ENCODE measurements around the gene TEKTIP1.
A peak's percentile ranks its signal among the peaks of the same experiment; 100 is the strongest.

TEKTIP1 gene

GRCh38 chr19:3493651-3494050 lies 45.3 kb upstream of the TEKTIP1 start:
- no peak overlapping the region for H2AFZ ChIP-seq (ENCODE audit: low read depth)
- no peaks in the 10 kb centered on the region for H3K4me1 ChIP-seq (ENCODE audit: low read depth, poor library complexity, severe bottlenecking)
- H4K20me1 ChIP-seq (ENCODE audit: insufficient read depth), result no peaks in the 10 kb centered on the region
- no peaks in the 10 kb centered on the region for H3K36me3 ChIP-seq (ENCODE audit: insufficient read depth)
- H3K4me2 ChIP-seq, result no peak overlapping the region
- H3K4me3 ChIP-seq (IDR thresholded peaks at IDR 0.05; ENCODE audit: insufficient read depth, low read depth, low read length), result no peak overlapping the region
- H3K27ac ChIP-seq, result no peak overlapping the region
- peaks cover 19% of the 10 kb centered on the region for H3K79me2 ChIP-seq (ENCODE audit: insufficient read depth, low read depth)
- no peak for TF ChIP-seq CTCF (conservative IDR thresholded peaks at IDR 0.05; ENCODE audit: low read depth, low read length)
- no peaks in the 10 kb centered on the region for H3K27me3 ChIP-seq (ENCODE audit: insufficient read depth, low read depth)
- no peak overlapping the region for H3K9ac ChIP-seq

GRCh38 chr19:3494051-3494450 lies 44.9 kb upstream of the TEKTIP1 start:
- TF ChIP-seq CTCF (conservative IDR thresholded peaks at IDR 0.05; ENCODE audit: low read depth, low read length), result no peak
- peak overlapping the region; percentile 36; the same call in 1 of the 2 replicates for H3K4me2 ChIP-seq
- no peak overlapping the region for H2AFZ ChIP-seq (ENCODE audit: low read depth)

GRCh38 chr19:3494559-3494958 lies 44.4 kb upstream of the TEKTIP1 start:
- Histone ChIP-seq H3K9ac (no peak overlapping the region), H4K20me1 (ENCODE audit: insufficient read depth) (no peaks in the 10 kb centered on the region), H3K4me3 (IDR thresholded peaks at IDR 0.05; ENCODE audit: insufficient read depth, low read depth, low read length) (no peak overlapping the region), H3K36me3 (ENCODE audit: insufficient read depth) (no peaks in the 10 kb centered on the region), H3K79me2 (ENCODE audit: insufficient read depth, low read depth) (peaks cover 28% of the 10 kb centered on the region), H3K27ac (peak overlapping the region; percentile 33; the same call in 1 of the 2 replicates), H2AFZ (ENCODE audit: low read depth) (no peak overlapping the region), H3K27me3 (ENCODE audit: insufficient read depth, low read depth) (no peaks in the 10 kb centered on the region), H3K4me1 (ENCODE audit: low read depth, poor library complexity, severe bottlenecking) (peaks cover 8% of the 10 kb centered on the region), H3K4me2 (peak overlapping the region; percentile 36; the same call in 1 of the 2 replicates)
- no peak for TF ChIP-seq CTCF (conservative IDR thresholded peaks at IDR 0.05; ENCODE audit: low read depth, low read length)

More at GRCh38 chr19:3494051-3494450, 44.9 kb upstream of the TEKTIP1 start:
- peaks cover 3% of the 10 kb centered on the region for H3K4me1 ChIP-seq (ENCODE audit: low read depth, poor library complexity, severe bottlenecking)
- H3K79me2 ChIP-seq (ENCODE audit: insufficient read depth, low read depth), result peaks cover 23% of the 10 kb centered on the region
- no peak overlapping the region for H3K4me3 ChIP-seq (IDR thresholded peaks at IDR 0.05; ENCODE audit: insufficient read depth, low read depth, low read length)
- no peaks in the 10 kb centered on the region for H4K20me1 ChIP-seq (ENCODE audit: insufficient read depth)
- peak overlapping the region; percentile 33; the same call in 1 of the 2 replicates for H3K27ac ChIP-seq
- no peaks in the 10 kb centered on the region for H3K36me3 ChIP-seq (ENCODE audit: insufficient read depth)
- H3K9ac ChIP-seq, result no peak overlapping the region
- no peaks in the 10 kb centered on the region for H3K27me3 ChIP-seq (ENCODE audit: insufficient read depth, low read depth)

- Histone ChIP-seq H3K4me1 (ENCODE audit: low read depth, poor library complexity, severe bottlenecking) (peaks cover 18% of the 10 kb centered on the region), H3K4me3 (IDR thresholded peaks at IDR 0.05; ENCODE audit: insufficient read depth, low read depth, low read length) (no peak overlapping the region), H3K27me3 (ENCODE audit: insufficient read depth, low read depth) (no peaks in the 10 kb centered on the region), H3K79me2 (ENCODE audit: insufficient read depth, low read depth) (peaks cover 36% of the 10 kb centered on the region), H3K9ac (no peak overlapping the region), H3K36me3 (ENCODE audit: insufficient read depth) (no peaks in the 10 kb centered on the region), H3K4me2 (no peak overlapping the region), H4K20me1 (ENCODE audit: insufficient read depth) (no peaks in the 10 kb centered on the region), H3K27ac (no peak overlapping the region), H2AFZ (ENCODE audit: low read depth) (no peak overlapping the region)
- TF ChIP-seq CTCF (conservative IDR thresholded peaks at IDR 0.05; ENCODE audit: low read depth, low read length), result no peak
These were observed 42.3 kb upstream of the TEKTIP1 start for GRCh38 chr19:3496392-3497273.
